ENCODE measurements around the gene PTH2R. TPM values are rescaled to one million over a fixed set of nuclear protein-coding genes. Genes with fewer than 3 reads are reported as not detected.

PTH2R gene
- total and polyA plus RNA-seq, 2 of the 4 experiments (the other 2 are of a cell fraction), result under 0.01 TPM; not detected in 1

DNA sequence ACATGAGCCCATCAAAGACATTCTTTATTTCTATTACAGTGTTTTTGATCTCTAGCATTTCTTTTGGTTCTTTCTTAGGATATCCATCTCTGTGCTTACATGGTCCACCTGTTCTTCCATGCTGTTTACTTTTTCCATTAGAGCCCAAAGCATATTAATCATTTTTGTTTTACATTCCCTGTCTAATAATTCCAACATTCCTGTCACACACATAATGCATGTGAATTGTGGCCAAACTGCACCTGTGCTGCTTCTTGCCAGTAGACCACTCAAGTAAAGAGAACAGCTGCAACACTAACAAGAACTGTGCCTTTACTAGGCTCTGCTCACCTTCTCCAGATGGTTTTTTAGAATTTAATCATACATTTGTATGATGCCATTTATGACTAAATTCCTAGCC lies 103.0 kb downstream of the PTH2R start:
- Histone ChIP-seq H3K27me3 (ENCODE audit: control insufficient read depth, insufficient read depth, low read length) (no peaks in the 10 kb centered on the region), H3K4me2 (ENCODE audit: low read depth, low read length) (no peak overlapping the region), H2AK5ac (ENCODE audit: low read depth, low read length) (no peak overlapping the region), H2BK120ac (ENCODE audit: low read depth, low read length) (no peak overlapping the region), H3K56ac (ENCODE audit: extremely low read depth, insufficient read depth, low read length) (no peak overlapping the region), H3K18ac (ENCODE audit: low read depth, low read length) (no peak overlapping the region), H2AK9ac (replicated peaks; ENCODE audit: low read depth, low read length, poor library complexity) (no peak overlapping the region), H4K20me1 (ENCODE audit: insufficient read depth, low read length) (no peaks in the 10 kb centered on the region), H3K9ac (ENCODE audit: low read depth, low read length) (no peak overlapping the region), H2BK20ac (ENCODE audit: low read depth, low read length) (no peak overlapping the region), H2BK15ac (ENCODE audit: low read depth, low read length) (no peak overlapping the region), H3K4me1 (ENCODE audit: control insufficient read depth, insufficient read depth, low read length) (no peaks in the 10 kb centered on the region), H3K9me1 (ENCODE audit: insufficient read depth, low read length) (no peaks in the 10 kb centered on the region), H3K9me3 (ENCODE audit: control insufficient read depth, insufficient read depth, low read length) (peaks cover 5% of the 10 kb centered on the region), H4K91ac (ENCODE audit: insufficient read depth, low read depth, low read length) (no peak overlapping the region), H3K4me3 (ENCODE audit: insufficient read depth, low read depth, low read length) (no peak overlapping the region), H3K23ac (ENCODE audit: low read depth, low read length) (no peak overlapping the region), H3K27ac (ENCODE audit: insufficient read depth, low read length) (no peak overlapping the region), H4K5ac (ENCODE audit: low read depth, low read length) (no peak overlapping the region), H2BK5ac (ENCODE audit: low read depth, low read length, poor library complexity, severe bottlenecking) (no peak overlapping the region), H3K14ac (replicated peaks; ENCODE audit: low read depth, low read length) (no peak overlapping the region), H2AFZ (replicated peaks; ENCODE audit: low read length, poor library complexity) (no peak overlapping the region), H3K79me1 (ENCODE audit: low read depth in 1 of 2, low read length in 2 of 2) (no peaks in the 10 kb centered on the region), H3K4ac (ENCODE audit: low read depth, low read length) (no peak overlapping the region), H4K8ac (ENCODE audit: low read depth in 2 of 2, low read length in 2 of 2) (no peak overlapping the region), H3K36me3 (ENCODE audit: control insufficient read depth, insufficient read depth, low read length) (no peaks in the 10 kb centered on the region)
- intact Hi-C loops (cut with micrococcal nuclease) (no loop called here), dilution Hi-C loops (cut with HindIII; ENCODE audit: low sequenced_read_pairs, unreplicated experiment) (no loop called here), in situ Hi-C loops (cut with MboI; ENCODE audit: low sequenced_read_pairs) (no loop called here)
- ATAC-seq (ENCODE audit: low read depth) (no peak), DNase-seq (no peak)
- POLR2A ChIA-PET (ENCODE audit: unreplicated experiment), result no interaction called here
- CTCF ChIA-PET, result no interaction called here
- no TSS peak for BruUV-seq (replicated peaks)
- TF ChIP-seq, protein P1, sequence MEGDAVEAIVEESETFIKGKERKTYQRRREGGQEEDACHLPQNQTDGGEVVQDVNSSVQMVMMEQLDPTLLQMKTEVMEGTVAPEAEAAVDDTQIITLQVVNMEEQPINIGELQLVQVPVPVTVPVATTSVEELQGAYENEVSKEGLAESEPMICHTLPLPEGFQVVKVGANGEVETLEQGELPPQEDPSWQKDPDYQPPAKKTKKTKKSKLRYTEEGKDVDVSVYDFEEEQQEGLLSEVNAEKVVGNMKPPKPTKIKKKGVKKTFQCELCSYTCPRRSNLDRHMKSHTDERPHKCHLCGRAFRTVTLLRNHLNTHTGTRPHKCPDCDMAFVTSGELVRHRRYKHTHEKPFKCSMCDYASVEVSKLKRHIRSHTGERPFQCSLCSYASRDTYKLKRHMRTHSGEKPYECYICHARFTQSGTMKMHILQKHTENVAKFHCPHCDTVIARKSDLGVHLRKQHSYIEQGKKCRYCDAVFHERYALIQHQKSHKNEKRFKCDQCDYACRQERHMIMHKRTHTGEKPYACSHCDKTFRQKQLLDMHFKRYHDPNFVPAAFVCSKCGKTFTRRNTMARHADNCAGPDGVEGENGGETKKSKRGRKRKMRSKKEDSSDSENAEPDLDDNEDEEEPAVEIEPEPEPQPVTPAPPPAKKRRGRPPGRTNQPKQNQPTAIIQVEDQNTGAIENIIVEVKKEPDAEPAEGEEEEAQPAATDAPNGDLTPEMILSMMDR (conservative IDR thresholded peaks at IDR 0.05; ENCODE audit: low read depth, low read length), result no peak
- TF ChIP-seq RCOR1 (IDR thresholded peaks at IDR 0.05; ENCODE audit: insufficient replicate concordance, low read length) (no peak), NFE2L2 (IDR thresholded peaks at IDR 0.05; ENCODE audit: low read depth, low read length) (no peak), SMC3 (IDR thresholded peaks at IDR 0.05; ENCODE audit: low read depth, low read length) (no peak), MAFK (IDR thresholded peaks at IDR 0.05; ENCODE audit: low read depth, low read length) (no peak), CEBPB (IDR thresholded peaks at IDR 0.05; ENCODE audit: low read depth, low read length) (no peak), MXI1 (IDR thresholded peaks at IDR 0.05; ENCODE audit: borderline replicate concordance, low read depth, low read length) (no peak), RAD21 (IDR thresholded peaks at IDR 0.05; ENCODE audit: low read length) (no peak), CHD1 (IDR thresholded peaks at IDR 0.05; ENCODE audit: low read depth, low read length) (no peak), MAZ (IDR thresholded peaks at IDR 0.05; ENCODE audit: borderline replicate concordance, low read depth, low read length) (no peak), FOS (IDR thresholded peaks at IDR 0.05; ENCODE audit: low read depth, low read length) (no peak), POLR2A (IDR thresholded peaks at IDR 0.05; ENCODE audit: low read depth, low read length) (no peak), BHLHE40 (IDR thresholded peaks at IDR 0.05; ENCODE audit: low read depth, low read length) (no peak)
- TF ChIP-seq, protein P2, sequence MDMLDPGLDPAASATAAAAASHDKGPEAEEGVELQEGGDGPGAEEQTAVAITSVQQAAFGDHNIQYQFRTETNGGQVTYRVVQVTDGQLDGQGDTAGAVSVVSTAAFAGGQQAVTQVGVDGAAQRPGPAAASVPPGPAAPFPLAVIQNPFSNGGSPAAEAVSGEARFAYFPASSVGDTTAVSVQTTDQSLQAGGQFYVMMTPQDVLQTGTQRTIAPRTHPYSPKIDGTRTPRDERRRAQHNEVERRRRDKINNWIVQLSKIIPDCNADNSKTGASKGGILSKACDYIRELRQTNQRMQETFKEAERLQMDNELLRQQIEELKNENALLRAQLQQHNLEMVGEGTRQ (IDR thresholded peaks at IDR 0.05; ENCODE audit: low read depth, low read length), result no peak
- TF ChIP-seq, protein P3, sequence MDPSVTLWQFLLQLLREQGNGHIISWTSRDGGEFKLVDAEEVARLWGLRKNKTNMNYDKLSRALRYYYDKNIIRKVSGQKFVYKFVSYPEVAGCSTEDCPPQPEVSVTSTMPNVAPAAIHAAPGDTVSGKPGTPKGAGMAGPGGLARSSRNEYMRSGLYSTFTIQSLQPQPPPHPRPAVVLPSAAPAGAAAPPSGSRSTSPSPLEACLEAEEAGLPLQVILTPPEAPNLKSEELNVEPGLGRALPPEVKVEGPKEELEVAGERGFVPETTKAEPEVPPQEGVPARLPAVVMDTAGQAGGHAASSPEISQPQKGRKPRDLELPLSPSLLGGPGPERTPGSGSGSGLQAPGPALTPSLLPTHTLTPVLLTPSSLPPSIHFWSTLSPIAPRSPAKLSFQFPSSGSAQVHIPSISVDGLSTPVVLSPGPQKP (IDR thresholded peaks at IDR 0.05; ENCODE audit: borderline replicate concordance, low read depth, low read length), result no peak

Measured in IMR-90 (cell line).